HL-60 (cell line): Measurements from ENCODE around the gene RRM1.
"Not testable (repeated sequence)": the region's sequence is repeated elsewhere in the genome, so short reads cannot be mapped to it uniquely, and the experiment has no call there.

Source experiments
- DNase-seq, 2 experiments: peaks; one replicate each; pipeline ENCODE4 v3.0.0-alpha.2; 2010 to 2020; ENCODE audit warnings: low read depth in 1 of 2, low spot score in 1 of 2
- H3K27ac ChIP-seq: fragments of 250-450 bp; sonication (Bioruptor Pico); replicated peaks from 2 replicates; pipeline ENCODE4 v1.5.1; 2020; ENCODE audit warnings: mild to moderate bottlenecking, moderate library complexity
- H3K27me3 ChIP-seq: fragments of 250-450 bp; sonication (Bioruptor Pico); 2 replicates; pipeline ENCODE4 v1.5.1; 2021; ENCODE audit warnings: mild to moderate bottlenecking, moderate library complexity; ENCODE audit not compliant: insufficient read depth, poor library complexity, severe bottlenecking
- H3K4me3 ChIP-seq: replicated peaks from 2 replicates; pipeline ENCODE4 v1.5.1; 2011; ENCODE audit warnings: mild to moderate bottlenecking, control low read depth, low read length; ENCODE audit not compliant: insufficient read depth
- CTCF ChIP-seq: IDR thresholded peaks from one replicate; pipeline ENCODE4 v1.5.1; 2011; ENCODE audit warnings: low read length, control low read depth, inconsistent platforms; ENCODE audit not compliant: insufficient read depth
- GABPA ChIP-seq: IDR thresholded peaks from 2 replicates; pipeline ENCODE4 v1.6.1; 2012; ENCODE audit warnings: low read depth
- POLR2AphosphoS5 ChIP-seq: IDR thresholded peaks from 2 replicates; pipeline ENCODE4 v1.6.1; 2012; ENCODE audit warnings: low read depth
- REST ChIP-seq: IDR thresholded peaks from 2 replicates; pipeline ENCODE4 v1.6.1; 2012; ENCODE audit warnings: low read depth; ENCODE audit not compliant: insufficient replicate concordance
- SPI1 ChIP-seq: IDR thresholded peaks from 2 replicates; pipeline ENCODE4 v1.6.1; 2012; ENCODE audit warnings: low read depth, mild to moderate bottlenecking, borderline replicate concordance

RRM1 gene

GRCh38 chr11:4123218-4123617 lies 28.6 kb downstream of the RRM1 start:
- DNase-seq = no peak
- TF ChIP-seq POLR2AphosphoS5 (no peak), SPI1 (no peak), GABPA (no peak), REST (no peak), CTCF (no peak)

GRCh38 chr11:4125141-4125540 lies 30.5 kb downstream of the RRM1 start:
- Histone ChIP-seq H3K4me3 (no peak overlapping the region), H3K27ac (no peak overlapping the region), H3K27me3 (no peaks in the 10 kb centered on the region)
- no peak for DNase-seq
- no peak for TF ChIP-seq CTCF
- no peak for TF ChIP-seq REST
- TF ChIP-seq GABPA = no peak
- TF ChIP-seq SPI1 = no peak
- no peak for TF ChIP-seq POLR2AphosphoS5

More at GRCh38 chr11:4123218-4123617, 28.6 kb downstream of the RRM1 start:
- no peak overlapping the region for H3K4me3 ChIP-seq
- H3K27me3 ChIP-seq = no peaks in the 10 kb centered on the region
- no peak overlapping the region for H3K27ac ChIP-seq

GRCh38 chr11:4127357-4127756 lies 32.8 kb downstream of the RRM1 start:
- TF ChIP-seq GABPA (no peak), REST (no peak), SPI1 (no peak), CTCF (no peak), POLR2AphosphoS5 (no peak)
- H3K27ac ChIP-seq = no peak overlapping the region
- DNase-seq = no peak
- no peaks in the 10 kb centered on the region for H3K27me3 ChIP-seq
- no peak overlapping the region for H3K4me3 ChIP-seq

- not testable (repeated sequence) for H3K27ac ChIP-seq, H3K4me3 ChIP-seq, H3K27me3 ChIP-seq, DNase-seq
Observed at GRCh38 chr11:4130219-4130618, 35.6 kb downstream of the RRM1 start.
